GM18858 (cell line): ENCODE measurements around the gene CSK.

Experiments
- ATAC-seq: cut with Tn5 transposase; IDR thresholded peaks from one replicate; pipeline ENCODE4 v1.9.1; 2021; ENCODE audit not compliant: unreplicated experiment

The CSK gene

GRCh38 chr15:74799856-74800558 lies 18.1 kb downstream of the CSK start:
- peak; percentile 57 for ATAC-seq

GRCh38 chr15:74800559-74801094 lies 18.7 kb downstream of the CSK start:
- no peak for ATAC-seq

- no peak for ATAC-seq
Measured at GRCh38 chr15:74801311-74801997, 19.6 kb downstream of the CSK start.

GRCh38 chr15:74802290-74802689 lies 20.4 kb downstream of the CSK start:
- no peak for ATAC-seq

GRCh38 chr15:74802862-74803447 lies 21.1 kb downstream of the CSK start:
- no peak for ATAC-seq

DNA sequence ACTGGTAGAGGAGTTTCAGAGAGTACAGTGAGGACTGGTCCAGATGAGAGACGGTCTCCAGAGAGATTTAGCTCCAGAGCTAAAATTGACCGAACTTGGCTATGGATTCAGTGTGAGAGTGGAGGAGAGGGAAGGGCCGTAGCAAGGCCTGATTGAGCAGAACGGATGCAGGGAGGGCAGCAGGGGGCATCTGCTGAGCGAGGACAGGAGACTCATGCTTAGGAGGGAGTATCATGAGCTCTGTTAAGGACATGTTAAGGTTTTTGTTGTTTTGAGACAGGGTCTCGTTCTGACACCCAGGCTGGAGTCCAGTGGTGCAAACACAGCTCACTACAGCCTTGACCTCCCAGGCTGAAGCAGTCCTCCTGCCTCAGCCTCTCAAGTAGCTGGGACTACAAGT lies 23.1 kb downstream of the CSK start:
- ATAC-seq, result no peak

GRCh38 chr15:74807282-74807681 lies 25.4 kb downstream of the CSK start:
- ATAC-seq, result no peak

GRCh38 chr15:74808078-74808839 lies 26.4 kb downstream of the CSK start:
- no peak for ATAC-seq

- no peak for ATAC-seq
Measured at GRCh38 chr15:74808840-74809229, 27.0 kb downstream of the CSK start.

- no peak for ATAC-seq
Measured at GRCh38 chr15:74809242-74809641, 27.4 kb downstream of the CSK start.

GRCh38 chr15:74809956-74810355 lies 28.1 kb downstream of the CSK start:
- ATAC-seq, result no peak

- no peak for ATAC-seq
Measured at GRCh38 chr15:74812533-74812932, 30.7 kb downstream of the CSK start, which contains the start of gene LMAN1L. LMAN1L (plus strand) TSS chr15:74812835; CDS start chr15:74812855, 20 bp downstream.

DNA sequence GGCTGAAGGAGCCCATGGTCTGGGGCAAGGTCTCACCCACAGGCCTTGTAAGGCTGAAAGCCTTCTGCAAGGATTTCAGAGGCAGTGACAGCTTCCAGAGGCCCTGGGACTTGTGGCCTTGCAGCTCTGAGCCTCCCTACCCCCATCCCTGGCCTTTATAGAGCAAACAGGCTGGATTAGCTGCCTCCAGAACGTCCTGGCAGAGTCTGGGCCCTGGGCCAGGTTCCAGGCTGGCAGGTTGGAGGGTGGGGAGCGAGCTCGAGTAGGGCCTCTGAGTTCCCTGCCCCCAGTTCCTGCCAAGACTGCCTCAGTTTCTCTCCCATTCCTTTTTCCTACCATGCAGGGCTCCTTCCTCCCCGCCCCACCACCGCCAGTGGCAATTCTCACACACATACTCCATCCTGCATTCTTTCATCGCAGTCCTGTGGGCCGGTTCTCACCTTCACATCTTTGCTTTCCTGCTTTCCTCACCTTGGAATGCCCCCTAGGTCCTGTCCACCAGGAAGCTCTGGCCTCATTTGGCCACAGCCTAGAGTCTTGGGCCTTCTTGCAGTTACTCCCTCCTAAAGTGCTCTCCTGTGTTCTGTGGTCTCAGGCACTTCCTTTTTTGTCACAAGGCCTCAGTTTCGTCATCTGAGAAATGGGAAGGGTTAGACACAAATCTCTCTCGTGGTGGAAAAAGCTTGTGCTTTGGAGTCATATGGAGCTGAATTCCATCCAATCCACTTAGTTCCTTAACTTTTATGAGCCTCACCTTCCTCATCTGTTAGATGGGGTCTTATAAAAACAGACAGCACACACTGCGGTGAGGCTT lies 33.4 kb downstream of the CSK start:
- no peak for ATAC-seq

DNA sequence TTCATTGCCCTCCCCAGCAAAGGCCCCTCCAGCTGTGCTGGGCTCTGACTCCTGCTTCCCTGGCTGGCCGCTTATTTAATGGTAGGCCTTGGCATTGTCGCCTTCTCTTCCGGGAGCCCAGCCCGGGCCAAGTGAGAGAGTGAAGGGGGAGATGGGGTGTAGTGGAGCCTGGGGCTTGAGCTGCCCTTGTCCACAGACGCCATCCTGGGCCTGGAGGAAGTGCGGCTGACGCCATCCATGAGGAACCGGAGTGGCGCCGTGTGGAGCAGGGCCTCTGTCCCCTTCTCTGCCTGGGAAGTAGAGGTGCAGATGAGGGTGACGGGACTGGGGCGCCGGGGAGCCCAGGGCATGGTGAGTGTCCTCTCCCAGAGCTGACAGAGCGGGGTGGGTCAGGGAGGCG lies 34.1 kb downstream of the CSK start:
- no peak for ATAC-seq

DNA sequence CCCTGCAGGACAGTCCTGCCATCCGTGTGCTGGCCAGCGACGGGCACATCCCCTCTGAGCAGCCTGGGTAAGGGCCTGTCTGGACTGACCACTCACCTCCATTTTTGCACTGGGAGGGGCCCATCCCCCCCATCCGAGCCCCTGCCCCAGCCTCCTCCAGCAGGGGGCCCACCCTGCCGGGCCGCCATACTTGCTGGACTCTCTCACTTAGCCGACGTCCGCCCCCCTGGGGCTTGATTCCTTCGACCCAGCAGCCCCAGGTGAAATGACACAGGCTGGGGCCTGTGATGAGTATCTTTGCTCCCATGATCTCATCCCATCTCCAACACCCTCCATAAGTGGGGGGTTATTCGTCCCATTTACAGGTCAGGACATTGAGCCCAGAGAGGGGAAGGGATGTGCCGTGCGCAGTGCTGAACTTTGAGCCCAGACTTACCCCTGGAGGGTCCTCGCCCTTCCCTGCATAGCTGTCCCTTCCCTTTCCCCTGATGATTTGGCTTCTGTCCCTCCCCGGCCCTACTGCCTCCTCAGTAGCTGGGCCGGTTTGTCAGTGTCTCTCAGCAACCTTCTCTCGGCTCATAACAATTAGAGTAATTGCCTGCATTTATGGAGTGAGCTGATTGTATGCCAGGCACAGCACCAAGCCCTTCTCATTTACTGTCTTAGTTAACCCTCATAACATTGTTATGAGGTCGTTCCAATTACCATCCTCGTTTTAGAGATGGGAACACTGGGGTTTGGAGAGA lies 34.9 kb downstream of the CSK start:
- no peak for ATAC-seq

DNA sequence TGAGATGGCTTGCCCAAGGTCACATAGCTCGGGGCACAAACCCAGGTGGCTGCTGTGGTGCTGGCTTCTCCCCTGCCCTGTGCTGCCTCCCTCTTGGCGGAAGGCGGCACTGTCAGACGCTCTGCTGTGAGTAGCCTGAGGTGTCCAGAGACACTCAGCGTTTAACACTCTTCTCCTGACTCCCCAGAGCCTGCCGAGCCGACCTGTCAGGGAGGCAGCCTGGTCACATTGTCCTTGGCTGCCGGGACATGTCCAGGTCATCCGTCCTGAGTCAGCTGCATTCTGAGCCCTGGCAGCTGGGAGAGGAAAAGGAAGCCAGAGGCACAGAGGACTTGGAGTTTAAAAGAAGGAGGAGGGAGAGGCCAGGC lies 35.5 kb downstream of the CSK start:
- ATAC-seq, result no peak

- ATAC-seq, result no peak
Measured at GRCh38 chr15:74820056-74820455, 38.2 kb downstream of the CSK start.

- ATAC-seq, result no peak
Measured at GRCh38 chr15:74821091-74821789, 39.4 kb downstream of the CSK start.

DNA sequence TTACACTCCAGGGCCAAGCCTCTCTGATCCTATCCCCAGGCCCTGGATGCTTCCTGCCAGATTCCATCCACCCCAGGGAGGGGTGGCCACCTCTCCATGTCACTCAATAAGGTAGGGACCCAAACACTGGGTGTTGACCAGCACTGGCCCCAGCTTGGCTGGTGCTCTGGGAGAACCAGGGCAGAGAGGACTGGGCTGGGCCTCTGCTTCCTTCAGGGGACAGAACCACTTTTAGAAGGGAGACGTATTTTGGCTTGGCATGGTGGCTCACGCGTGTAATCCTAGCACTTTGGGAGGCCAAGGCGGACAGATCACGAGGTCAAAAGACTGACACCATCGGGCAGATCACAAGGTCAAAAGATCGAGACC lies 39.9 kb downstream of the CSK start:
- no peak for ATAC-seq
